WTC11 (cell line): Measurements from ENCODE around the gene SPATA4. TPM values are rescaled to one million over a fixed set of nuclear protein-coding genes. Genes with fewer than 3 reads are reported as not detected.

Experiments used
- ATAC-seq: fragments of 200-7000 bp; cut with Tn5 transposase; 2 replicates; pipeline ENCODE4 v1.10.0; 2021; ENCODE audit warnings: mild to moderate bottlenecking, moderate library complexity
- CTCF ChIA-PET: fragments of 300-600 bp; sonication (Branson Sonifier 250); formaldehyde crosslinking; loops from one replicate; lab custom pipeline; 2021; ENCODE audit warnings: antibody characterized with exemption; lab: Charles Lee
- POLR2A ChIA-PET: fragments of 350-600 bp; sonication (Branson Sonifier 250); formaldehyde crosslinking; loops from one replicate; lab custom pipeline; 2021; ENCODE audit warnings: antibody characterized with exemption; lab: Charles Lee
- DNase-seq: peaks from one replicate; pipeline ENCODE4 v3.0.0; 2021; ENCODE audit warnings: low spot score
- H3K27ac Mint-ChIP-seq: 2 replicates; pipeline ENCODE4 v1.8.0; 2021; ENCODE audit warnings: mixed read lengths
- H3K27me3 Mint-ChIP-seq: 2 replicates; pipeline ENCODE4 v1.8.0; 2021; ENCODE audit warnings: low read depth, mild to moderate bottlenecking, moderate library complexity, mixed read lengths
- H3K36me3 Mint-ChIP-seq: 2 replicates; pipeline ENCODE4 v1.8.0; 2021; ENCODE audit warnings: mixed read lengths
- H3K4me1 Mint-ChIP-seq: 2 replicates; pipeline ENCODE4 v1.8.0; 2022; ENCODE audit warnings: mixed read lengths
- H3K4me3 Mint-ChIP-seq: 2 replicates; pipeline ENCODE4 v1.8.0; 2021; ENCODE audit warnings: mild to moderate bottlenecking, moderate library complexity, mixed read lengths
- H3K9me3 Mint-ChIP-seq: 2 replicates; pipeline ENCODE4 v1.8.0; 2021; ENCODE audit warnings: mixed read lengths
- ATF1 ChIP-seq: sonication (generic); formaldehyde crosslinking; IDR thresholded peaks from 2 replicates; pipeline ENCODE4 v1.8.1; 2023; ENCODE audit warnings: mild to moderate bottlenecking, moderate library complexity, missing genetic modification reagents
- ETV6 ChIP-seq: sonication (generic); formaldehyde crosslinking; IDR thresholded peaks from 2 replicates; pipeline ENCODE4 v1.8.1; 2022; ENCODE audit warnings: mild to moderate bottlenecking, missing genetic modification reagents
- FOXK1 ChIP-seq: sonication (generic); formaldehyde crosslinking; IDR thresholded peaks from 2 replicates; pipeline ENCODE4 v1.8.0; 2022; ENCODE audit warnings: mild to moderate bottlenecking, moderate library complexity, missing genetic modification reagents
- HMGA2 ChIP-seq: fragments of 250-450 bp; sonication (Bioruptor Pico); IDR thresholded peaks from 2 replicates; pipeline ENCODE4 v1.4.0; 2021; ENCODE audit warnings: mild to moderate bottlenecking, moderate library complexity
- KAT7 ChIP-seq: sonication (generic); formaldehyde crosslinking; IDR thresholded peaks from 2 replicates; pipeline ENCODE4 v1.8.1; 2023; ENCODE audit warnings: missing genetic modification reagents, mild to moderate bottlenecking, borderline replicate concordance
- NFYB ChIP-seq: sonication (generic); formaldehyde crosslinking; conservative IDR thresholded peaks from 2 replicates; pipeline ENCODE4 v1.8.0; 2022; ENCODE audit warnings: low read depth, missing genetic modification reagents
- RORB ChIP-seq: fragments of 250-450 bp; sonication (Bioruptor Pico); IDR thresholded peaks from 2 replicates; pipeline ENCODE4 v1.9.0; 2021; ENCODE audit warnings: mild to moderate bottlenecking
- SOX15 ChIP-seq: fragments of 250-450 bp; sonication (Bioruptor Pico); IDR thresholded peaks from 2 replicates; pipeline ENCODE4 v1.9.0; 2021; ENCODE audit warnings: mild to moderate bottlenecking
- ZBTB21 ChIP-seq: sonication (generic); formaldehyde crosslinking; IDR thresholded peaks from 2 replicates; pipeline ENCODE4 v1.8.1; 2023; ENCODE audit warnings: mild to moderate bottlenecking, missing genetic modification reagents, borderline replicate concordance
- ZNF219 ChIP-seq: sonication (generic); formaldehyde crosslinking; IDR thresholded peaks from 2 replicates; pipeline ENCODE4 v1.8.0; 2023; ENCODE audit warnings: missing genetic modification reagents, mild to moderate bottlenecking, borderline replicate concordance
- ZNF263 ChIP-seq: sonication (generic); formaldehyde crosslinking; IDR thresholded peaks from 2 replicates; pipeline ENCODE4 v1.8.1; 2022; ENCODE audit warnings: low read depth, mild to moderate bottlenecking, moderate library complexity, missing genetic modification reagents
- ZNF317 ChIP-seq: sonication (generic); formaldehyde crosslinking; IDR thresholded peaks from 2 replicates; pipeline ENCODE4 v1.8.1; 2023; ENCODE audit warnings: low read depth, mild to moderate bottlenecking, moderate library complexity, missing genetic modification reagents, borderline replicate concordance
- ZNF423 ChIP-seq: fragments of 250-450 bp; sonication (Bioruptor Pico); IDR thresholded peaks from 2 replicates; pipeline ENCODE4 v2.1.2; 2022; ENCODE audit warnings: mild to moderate bottlenecking, moderate library complexity
- total RNA-seq: library from RNA; stranded (reverse); gene quantifications from 3 replicates; pipeline ENCODE4 v1.2.3, GENCODE V29; 2021
- TF ChIP-seq, protein P1 (sequence below): sonication (generic); formaldehyde crosslinking; IDR thresholded peaks from 2 replicates; pipeline ENCODE4 v1.8.1; 2023; ENCODE audit warnings: mild to moderate bottlenecking, missing genetic modification reagents, borderline replicate concordance
- TF ChIP-seq, protein P2 (sequence below): fragments of 250-450 bp; sonication (Bioruptor Pico); IDR thresholded peaks from 2 replicates; pipeline ENCODE4 v1.9.0; 2021; ENCODE audit warnings: moderate library complexity, mild to moderate bottlenecking, inconsistent platforms, borderline replicate concordance
- TF ChIP-seq, protein P3 (sequence below): sonication (generic); formaldehyde crosslinking; IDR thresholded peaks from 2 replicates; pipeline ENCODE4 v1.8.0; 2023; ENCODE audit warnings: missing genetic modification reagents
- TF ChIP-seq, protein P4 (sequence below): sonication (generic); formaldehyde crosslinking; IDR thresholded peaks from 2 replicates; pipeline ENCODE4 v1.8.0; 2022; ENCODE audit warnings: missing genetic modification reagents
- TF ChIP-seq, protein P5 (sequence below): sonication (generic); formaldehyde crosslinking; IDR thresholded peaks from 2 replicates; pipeline ENCODE4 v1.8.1; 2023; ENCODE audit warnings: mild to moderate bottlenecking, missing genetic modification reagents
- TF ChIP-seq, protein P6 (sequence below): fragments of 250-450 bp; sonication (Bioruptor Pico); conservative IDR thresholded peaks from 2 replicates; pipeline ENCODE4 v1.9.0; 2021; ENCODE audit warnings: mild to moderate bottlenecking

The SPATA4 gene
- total RNA-seq, 1 experiment from 2014 or later, result not detected

DNA sequence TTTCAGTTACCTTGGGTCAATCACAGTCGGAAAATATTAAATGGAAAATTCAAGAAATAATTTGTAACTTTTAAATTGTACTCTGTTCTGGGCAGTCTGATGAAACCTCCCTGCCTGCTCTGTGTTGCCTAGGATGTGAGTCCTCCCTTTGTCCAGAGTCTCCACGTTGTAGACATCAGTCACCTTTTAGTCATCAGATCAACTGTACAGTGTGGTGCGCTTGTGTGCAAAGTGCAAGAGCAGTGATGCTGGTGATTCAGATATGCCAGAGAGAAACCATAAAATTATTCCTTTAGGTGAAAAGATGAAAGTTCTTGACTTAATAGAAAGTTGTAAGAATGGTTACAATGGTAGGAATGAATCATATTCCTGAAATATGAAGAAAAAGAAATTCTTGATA, 1.4 kb downstream of the SPATA4 start (continued):
- TF ChIP-seq, protein P1, sequence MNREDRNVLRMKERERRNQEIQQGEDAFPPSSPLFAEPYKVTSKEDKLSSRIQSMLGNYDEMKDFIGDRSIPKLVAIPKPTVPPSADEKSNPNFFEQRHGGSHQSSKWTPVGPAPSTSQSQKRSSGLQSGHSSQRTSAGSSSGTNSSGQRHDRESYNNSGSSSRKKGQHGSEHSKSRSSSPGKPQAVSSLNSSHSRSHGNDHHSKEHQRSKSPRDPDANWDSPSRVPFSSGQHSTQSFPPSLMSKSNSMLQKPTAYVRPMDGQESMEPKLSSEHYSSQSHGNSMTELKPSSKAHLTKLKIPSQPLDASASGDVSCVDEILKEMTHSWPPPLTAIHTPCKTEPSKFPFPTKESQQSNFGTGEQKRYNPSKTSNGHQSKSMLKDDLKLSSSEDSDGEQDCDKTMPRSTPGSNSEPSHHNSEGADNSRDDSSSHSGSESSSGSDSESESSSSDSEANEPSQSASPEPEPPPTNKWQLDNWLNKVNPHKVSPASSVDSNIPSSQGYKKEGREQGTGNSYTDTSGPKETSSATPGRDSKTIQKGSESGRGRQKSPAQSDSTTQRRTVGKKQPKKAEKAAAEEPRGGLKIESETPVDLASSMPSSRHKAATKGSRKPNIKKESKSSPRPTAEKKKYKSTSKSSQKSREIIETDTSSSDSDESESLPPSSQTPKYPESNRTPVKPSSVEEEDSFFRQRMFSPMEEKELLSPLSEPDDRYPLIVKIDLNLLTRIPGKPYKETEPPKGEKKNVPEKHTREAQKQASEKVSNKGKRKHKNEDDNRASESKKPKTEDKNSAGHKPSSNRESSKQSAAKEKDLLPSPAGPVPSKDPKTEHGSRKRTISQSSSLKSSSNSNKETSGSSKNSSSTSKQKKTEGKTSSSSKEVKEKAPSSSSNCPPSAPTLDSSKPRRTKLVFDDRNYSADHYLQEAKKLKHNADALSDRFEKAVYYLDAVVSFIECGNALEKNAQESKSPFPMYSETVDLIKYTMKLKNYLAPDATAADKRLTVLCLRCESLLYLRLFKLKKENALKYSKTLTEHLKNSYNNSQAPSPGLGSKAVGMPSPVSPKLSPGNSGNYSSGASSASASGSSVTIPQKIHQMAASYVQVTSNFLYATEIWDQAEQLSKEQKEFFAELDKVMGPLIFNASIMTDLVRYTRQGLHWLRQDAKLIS (CRISPR knock-in tag), result no peak
- TF ChIP-seq, protein P2, sequence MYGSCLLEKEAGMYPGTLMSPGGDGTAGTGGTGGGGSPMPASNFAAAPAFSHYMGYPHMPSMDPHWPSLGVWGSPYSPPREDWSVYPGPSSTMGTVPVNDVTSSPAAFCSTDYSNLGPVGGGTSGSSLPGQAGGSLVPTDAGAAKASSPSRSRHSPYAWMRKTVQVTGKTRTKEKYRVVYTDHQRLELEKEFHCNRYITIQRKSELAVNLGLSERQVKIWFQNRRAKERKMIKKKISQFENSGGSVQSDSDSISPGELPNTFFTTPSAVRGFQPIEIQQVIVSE, result no peak

DNA sequence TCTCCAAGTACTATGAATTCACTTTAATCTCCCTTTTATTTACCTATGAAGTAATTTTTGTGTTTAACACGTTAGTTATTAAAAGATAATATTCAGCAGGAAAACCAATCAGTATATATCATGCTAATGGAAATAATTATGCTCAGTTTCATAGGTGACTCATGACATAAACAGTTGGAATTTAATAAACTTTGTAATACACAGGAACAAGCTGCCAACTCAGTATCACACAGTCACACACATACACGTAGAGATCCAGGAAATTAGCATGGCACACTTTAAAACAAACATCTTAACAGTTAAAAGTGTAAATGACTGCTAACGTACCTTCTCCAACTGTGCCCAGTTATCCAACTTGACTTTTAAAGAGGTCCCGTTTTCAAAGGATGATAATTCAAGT, 2.3 kb downstream of the SPATA4 start:
- ChIA-PET POLR2A (no interaction called here), CTCF (no interaction called here)
- TF ChIP-seq ZNF317, result no peak
- TF ChIP-seq ZBTB21, result no peak
- no peak for TF ChIP-seq ZNF219 (CRISPR knock-in tag)
- TF ChIP-seq, protein P3, sequence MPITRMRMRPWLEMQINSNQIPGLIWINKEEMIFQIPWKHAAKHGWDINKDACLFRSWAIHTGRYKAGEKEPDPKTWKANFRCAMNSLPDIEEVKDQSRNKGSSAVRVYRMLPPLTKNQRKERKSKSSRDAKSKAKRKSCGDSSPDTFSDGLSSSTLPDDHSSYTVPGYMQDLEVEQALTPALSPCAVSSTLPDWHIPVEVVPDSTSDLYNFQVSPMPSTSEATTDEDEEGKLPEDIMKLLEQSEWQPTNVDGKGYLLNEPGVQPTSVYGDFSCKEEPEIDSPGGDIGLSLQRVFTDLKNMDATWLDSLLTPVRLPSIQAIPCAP (CRISPR knock-in tag), result no peak
- no peak for TF ChIP-seq NFYB (CRISPR knock-in tag)
- no peak for TF ChIP-seq KAT7 (CRISPR knock-in tag)
- TF ChIP-seq, protein P4, sequence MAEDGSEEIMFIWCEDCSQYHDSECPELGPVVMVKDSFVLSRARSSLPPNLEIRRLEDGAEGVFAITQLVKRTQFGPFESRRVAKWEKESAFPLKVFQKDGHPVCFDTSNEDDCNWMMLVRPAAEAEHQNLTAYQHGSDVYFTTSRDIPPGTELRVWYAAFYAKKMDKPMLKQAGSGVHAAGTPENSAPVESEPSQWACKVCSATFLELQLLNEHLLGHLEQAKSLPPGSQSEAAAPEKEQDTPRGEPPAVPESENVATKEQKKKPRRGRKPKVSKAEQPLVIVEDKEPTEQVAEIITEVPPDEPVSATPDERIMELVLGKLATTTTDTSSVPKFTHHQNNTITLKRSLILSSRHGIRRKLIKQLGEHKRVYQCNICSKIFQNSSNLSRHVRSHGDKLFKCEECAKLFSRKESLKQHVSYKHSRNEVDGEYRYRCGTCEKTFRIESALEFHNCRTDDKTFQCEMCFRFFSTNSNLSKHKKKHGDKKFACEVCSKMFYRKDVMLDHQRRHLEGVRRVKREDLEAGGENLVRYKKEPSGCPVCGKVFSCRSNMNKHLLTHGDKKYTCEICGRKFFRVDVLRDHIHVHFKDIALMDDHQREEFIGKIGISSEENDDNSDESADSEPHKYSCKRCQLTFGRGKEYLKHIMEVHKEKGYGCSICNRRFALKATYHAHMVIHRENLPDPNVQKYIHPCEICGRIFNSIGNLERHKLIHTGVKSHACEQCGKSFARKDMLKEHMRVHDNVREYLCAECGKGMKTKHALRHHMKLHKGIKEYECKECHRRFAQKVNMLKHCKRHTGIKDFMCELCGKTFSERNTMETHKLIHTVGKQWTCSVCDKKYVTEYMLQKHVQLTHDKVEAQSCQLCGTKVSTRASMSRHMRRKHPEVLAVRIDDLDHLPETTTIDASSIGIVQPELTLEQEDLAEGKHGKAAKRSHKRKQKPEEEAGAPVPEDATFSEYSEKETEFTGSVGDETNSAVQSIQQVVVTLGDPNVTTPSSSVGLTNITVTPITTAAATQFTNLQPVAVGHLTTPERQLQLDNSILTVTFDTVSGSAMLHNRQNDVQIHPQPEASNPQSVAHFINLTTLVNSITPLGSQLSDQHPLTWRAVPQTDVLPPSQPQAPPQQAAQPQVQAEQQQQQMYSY (CRISPR knock-in tag), result no peak
- TF ChIP-seq, protein P5, sequence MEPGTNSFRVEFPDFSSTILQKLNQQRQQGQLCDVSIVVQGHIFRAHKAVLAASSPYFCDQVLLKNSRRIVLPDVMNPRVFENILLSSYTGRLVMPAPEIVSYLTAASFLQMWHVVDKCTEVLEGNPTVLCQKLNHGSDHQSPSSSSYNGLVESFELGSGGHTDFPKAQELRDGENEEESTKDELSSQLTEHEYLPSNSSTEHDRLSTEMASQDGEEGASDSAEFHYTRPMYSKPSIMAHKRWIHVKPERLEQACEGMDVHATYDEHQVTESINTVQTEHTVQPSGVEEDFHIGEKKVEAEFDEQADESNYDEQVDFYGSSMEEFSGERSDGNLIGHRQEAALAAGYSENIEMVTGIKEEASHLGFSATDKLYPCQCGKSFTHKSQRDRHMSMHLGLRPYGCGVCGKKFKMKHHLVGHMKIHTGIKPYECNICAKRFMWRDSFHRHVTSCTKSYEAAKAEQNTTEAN (CRISPR knock-in tag), result no peak
- no peak for TF ChIP-seq RORB (CRISPR knock-in tag)
- TF ChIP-seq ZNF263 (CRISPR knock-in tag), result no peak
- no peak for TF ChIP-seq ETV6 (CRISPR knock-in tag)
- TF ChIP-seq FOXK1, result no peak
- TF ChIP-seq, protein P6, sequence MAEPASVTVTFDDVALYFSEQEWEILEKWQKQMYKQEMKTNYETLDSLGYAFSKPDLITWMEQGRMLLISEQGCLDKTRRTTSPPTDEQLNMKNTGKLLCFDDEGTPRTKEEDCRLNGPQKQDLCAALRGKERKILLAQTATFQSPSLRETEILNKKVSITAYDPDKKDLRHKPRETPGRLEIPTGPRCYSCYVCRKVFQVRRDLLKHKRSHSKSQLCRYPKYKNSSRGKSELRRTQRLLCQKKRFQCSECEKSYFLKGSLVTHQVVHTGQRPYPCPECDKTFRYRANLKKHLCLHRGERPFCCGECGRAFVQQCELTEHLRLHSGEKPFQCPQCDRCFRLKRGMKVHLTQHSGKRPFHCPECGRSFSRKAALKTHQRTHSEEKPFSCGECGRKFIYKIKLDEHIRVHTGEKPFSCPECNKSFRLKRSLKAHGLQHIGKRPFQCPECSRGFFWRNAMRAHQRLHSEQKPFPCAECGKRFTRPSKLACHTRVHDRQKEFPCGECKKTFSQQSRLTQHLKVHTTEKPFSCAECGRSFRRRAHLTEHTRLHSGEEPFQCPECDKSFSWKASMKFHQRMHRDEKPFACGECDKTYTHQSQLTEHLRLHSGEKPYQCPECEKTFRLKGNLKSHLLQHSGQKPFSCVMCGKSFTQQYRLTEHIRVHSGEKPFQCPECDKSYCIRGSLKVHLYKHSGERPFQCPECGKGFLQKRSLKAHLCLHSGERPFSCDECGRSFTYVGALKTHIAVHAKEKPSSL (CRISPR knock-in tag), result no peak
- no peak for TF ChIP-seq ATF1 (CRISPR knock-in tag)
- no peak for TF ChIP-seq HMGA2 (CRISPR knock-in tag)
- no peak for TF ChIP-seq ZNF423 (CRISPR knock-in tag)
- no peak for TF ChIP-seq SOX15 (CRISPR knock-in tag)
- Mint-ChIP-seq H3K4me1 (peaks cover 48% of the 10 kb centered on the region), H3K36me3 (no peaks in the 10 kb centered on the region), H3K4me3 (no peak overlapping the region), H3K27me3 (no peaks in the 10 kb centered on the region; the same call in 1 of the 2 replicates), H3K27ac (no peak overlapping the region), H3K9me3 (no peaks in the 10 kb centered on the region)
- DNase-seq (no peak), ATAC-seq (no peak)
